ENCODE data around the gene UTP15. TPM values are rescaled to one million over a fixed set of nuclear protein-coding genes. Genes with fewer than 3 reads are reported as not detected.
A peak's percentile ranks its signal among the peaks of the same experiment; 100 is the strongest.

The UTP15 gene
- total RNA-seq, 1 donor from 2014 or later = 32.4 TPM

GRCh38 chr5:73624888-73625287, 59.3 kb downstream of the UTP15 start:
- H3K27ac Mint-ChIP-seq (ENCODE audit: unreplicated experiment) = no peak overlapping the region
- no peak for TF ChIP-seq CTCF (conservative IDR thresholded peaks at IDR 0.05)

GRCh38 chr5:73625372-73625943, 59.9 kb downstream of the UTP15 start:
- H3K4me3 Mint-ChIP-seq = peak overlapping the region; percentile 85

More at GRCh38 chr5:73624888-73625287, 59.3 kb downstream of the UTP15 start:
- no peaks in the 10 kb centered on the region for H3K36me3 Mint-ChIP-seq (ENCODE audit: low read depth)
- no peaks in the 10 kb centered on the region for H3K4me1 Mint-ChIP-seq
- DNase-seq (ENCODE audit: low read depth, low spot score) = no peak
- H3K4me3 Mint-ChIP-seq = peak overlapping the region; percentile 45
- peaks cover 76% of the 10 kb centered on the region for H3K27me3 Mint-ChIP-seq (ENCODE audit: low read depth)
- no peaks in the 10 kb centered on the region for H3K9me3 Mint-ChIP-seq

GRCh38 chr5:73625944-73626811, 60.6 kb downstream of the UTP15 start, which contains the start of gene ARHGEF28:
Gene ARHGEF28 (plus strand): TSS chr5:73626196. CDS start chr5:73684852, 58,656 bp downstream.
- Mint-ChIP-seq H3K36me3 (ENCODE audit: low read depth) (no peaks in the 10 kb centered on the region), H3K4me1 (no peaks in the 10 kb centered on the region), H3K4me3 (peak within 1 kb of the TSS; percentile 85), H3K27me3 (ENCODE audit: low read depth) (peaks cover 78% of the 10 kb centered on the region), H3K27ac (ENCODE audit: unreplicated experiment) (no peak within 1 kb of the TSS), H3K9me3 (no peaks in the 10 kb centered on the region)
- DNase-seq (ENCODE audit: low read depth, low spot score) = peak; percentile 18
- TF ChIP-seq CTCF (conservative IDR thresholded peaks at IDR 0.05) = no peak

More at GRCh38 chr5:73625372-73625943, 59.9 kb downstream of the UTP15 start:
- peaks cover 75% of the 10 kb centered on the region for H3K27me3 Mint-ChIP-seq (ENCODE audit: low read depth)
- no peaks in the 10 kb centered on the region for H3K9me3 Mint-ChIP-seq
- DNase-seq (ENCODE audit: low read depth, low spot score) = peak; percentile 4
- TF ChIP-seq CTCF (conservative IDR thresholded peaks at IDR 0.05) = no peak
- H3K4me1 Mint-ChIP-seq = no peaks in the 10 kb centered on the region
- no peaks in the 10 kb centered on the region for H3K36me3 Mint-ChIP-seq (ENCODE audit: low read depth)
- H3K27ac Mint-ChIP-seq (ENCODE audit: unreplicated experiment) = no peak overlapping the region

GRCh38 chr5:73626814-73627313, 61.3 kb downstream of the UTP15 start:
- Mint-ChIP-seq H3K4me1 (no peaks in the 10 kb centered on the region), H3K27ac (ENCODE audit: unreplicated experiment) (no peak overlapping the region), H3K36me3 (ENCODE audit: low read depth) (no peaks in the 10 kb centered on the region), H3K4me3 (peak overlapping the region; percentile 81), H3K27me3 (ENCODE audit: low read depth) (peaks cover 81% of the 10 kb centered on the region), H3K9me3 (no peaks in the 10 kb centered on the region)
- DNase-seq (ENCODE audit: low read depth, low spot score) = no peak
- no peak for TF ChIP-seq CTCF (conservative IDR thresholded peaks at IDR 0.05)

GRCh38 chr5:73629456-73629855, 63.9 kb downstream of the UTP15 start:
- TF ChIP-seq CTCF (conservative IDR thresholded peaks at IDR 0.05) = no peak
- H3K36me3 Mint-ChIP-seq (ENCODE audit: low read depth) = no peaks in the 10 kb centered on the region
- peaks cover 69% of the 10 kb centered on the region for H3K27me3 Mint-ChIP-seq (ENCODE audit: low read depth)

More at GRCh38 chr5:73629456-73629855, 63.9 kb downstream of the UTP15 start:
- H3K4me3 Mint-ChIP-seq = no peak overlapping the region
- no peak for DNase-seq (ENCODE audit: low read depth, low spot score)
- no peak overlapping the region for H3K27ac Mint-ChIP-seq (ENCODE audit: unreplicated experiment)
- no peaks in the 10 kb centered on the region for H3K4me1 Mint-ChIP-seq
- no peaks in the 10 kb centered on the region for H3K9me3 Mint-ChIP-seq
